K562 (cell line): ENCODE measurements around the gene TMEM45A. TPM values are rescaled to one million over a fixed set of nuclear protein-coding genes. Genes with fewer than 3 reads are reported as not detected.

Source experiments
- BCL6 ChIP-seq: fragments of 250-450 bp; sonication (Bioruptor Pico); IDR thresholded peaks from 2 replicates; pipeline ENCODE4 v1.4.0; 2020
- CEBPB ChIP-seq: fragments of 450-650 bp; IDR thresholded peaks from 2 replicates; pipeline ENCODE4 v1.6.1; 2016; ENCODE audit warnings: missing genetic modification characterization, missing compliant biosample characterization
- GTF2E2 ChIP-seq: fragments of 200-800 bp; sonication (Bioruptor generic); IDR thresholded peaks from 2 replicates; pipeline ENCODE4 v1.6.1; 2016; ENCODE audit warnings: missing genetic modification characterization, missing compliant biosample characterization
- HDGF ChIP-seq: fragments of 450-650 bp; IDR thresholded peaks from 2 replicates; pipeline ENCODE4 v1.6.1; 2016
- JUN ChIP-seq, 2 experiments: sonication (generic) in 1 of 2; formaldehyde crosslinking in 1 of 2; IDR thresholded peaks; 2 replicates each; pipeline versions ENCODE4 v1.6.1 to v1.8.0; 2012 to 2022; ENCODE audit warnings: borderline replicate concordance in 2 of 2, mild to moderate bottlenecking in 2 of 2, improper control_type of control experiment in 1 of 2, low read depth in 1 of 2, low read length in 1 of 2, missing genetic modification reagents in 1 of 2
- KDM1A ChIP-seq, 2 experiments: fragments of 450-650 bp; IDR thresholded peaks; 2 replicates each; pipeline ENCODE4 v1.6.1; 2016; ENCODE audit warnings: mild to moderate bottlenecking in 2 of 2
- KDM5B ChIP-seq: fragments of 200-600 bp; sonication (generic); IDR thresholded peaks from 2 replicates; pipeline ENCODE4 v1.6.1; 2012; ENCODE audit warnings: low read depth, mild to moderate bottlenecking, moderate library complexity, low read length, control low read depth, inconsistent platforms; ENCODE audit not compliant: insufficient replicate concordance
- MEIS2 ChIP-seq: fragments of 450-650 bp; IDR thresholded peaks from 2 replicates; pipeline ENCODE4 v1.6.1; 2014; ENCODE audit warnings: mild to moderate bottlenecking; ENCODE audit not compliant: partially characterized antibody
- NCOA4 ChIP-seq: fragments of 450-650 bp; IDR thresholded peaks from 2 replicates; pipeline ENCODE4 v1.6.1; 2018; ENCODE audit warnings: mild to moderate bottlenecking; ENCODE audit not compliant: partially characterized antibody
- NFIC ChIP-seq: fragments of 450-650 bp; IDR thresholded peaks from 2 replicates; pipeline ENCODE4 v1.6.1; 2017; ENCODE audit warnings: mild to moderate bottlenecking, inconsistent platforms
- PML ChIP-seq: IDR thresholded peaks from 2 replicates; pipeline ENCODE4 v1.6.1; 2012; ENCODE audit warnings: low read length, inconsistent platforms
- POU5F1 ChIP-seq: fragments of 150-350 bp; IDR thresholded peaks from 2 replicates; pipeline ENCODE4 v1.6.1; 2014; ENCODE audit warnings: borderline replicate concordance, low read length, low read depth, mild to moderate bottlenecking; ENCODE audit not compliant: partially characterized antibody
- PRPF4 ChIP-seq: fragments of 200-400 bp; formaldehyde crosslinking; IDR thresholded peaks from one replicate; pipeline ENCODE4 v1.6.1; 2017; ENCODE audit warnings: low read length, low read depth, mild to moderate bottlenecking; ENCODE audit not compliant: insufficient read depth, poor library complexity, severe bottlenecking
- RBM17 ChIP-seq: fragments of 200-400 bp; formaldehyde crosslinking; IDR thresholded peaks from 2 replicates; pipeline ENCODE4 v1.6.1; 2017; ENCODE audit warnings: low read depth, mild to moderate bottlenecking, low read length, borderline replicate concordance
- RBM25 ChIP-seq: fragments of 200-400 bp; formaldehyde crosslinking; IDR thresholded peaks from 2 replicates; pipeline ENCODE4 v1.6.1; 2018; ENCODE audit warnings: low read length, low read depth, moderate library complexity; ENCODE audit not compliant: severe bottlenecking
- RFX1 ChIP-seq: fragments of 450-650 bp; IDR thresholded peaks from 2 replicates; pipeline ENCODE4 v1.6.1; 2016; ENCODE audit warnings: mild to moderate bottlenecking, moderate library complexity
- SP1 ChIP-seq: sonication (generic); formaldehyde crosslinking; IDR thresholded peaks from 2 replicates; pipeline ENCODE4 v1.8.1; 2022; ENCODE audit warnings: mild to moderate bottlenecking, missing genetic modification reagents
- SRF ChIP-seq, 2 experiments: fragments of 250-450, 450-650 bp in 1 of 2; sonication (Bioruptor Pico) in 1 of 2; sonication (generic) in 1 of 2; formaldehyde crosslinking; IDR thresholded peaks; 2 replicates each; pipeline versions ENCODE4 v1.5.0 to v1.5.1; 2020 to 2022; ENCODE audit warnings: mild to moderate bottlenecking in 1 of 2, missing genetic modification reagents in 1 of 2
- ZKSCAN1 ChIP-seq: fragments of 150-350 bp; IDR thresholded peaks from 2 replicates; pipeline ENCODE4 v1.6.1; 2016; ENCODE audit warnings: low read depth, low read length
- ZNF408 ChIP-seq: fragments of 250-450 bp; sonication (Bioruptor Pico); IDR thresholded peaks from 2 replicates; pipeline ENCODE4 v1.4.0; 2020; ENCODE audit warnings: low read depth, mild to moderate bottlenecking, moderate library complexity
- polyA plus RNA-seq, 8 experiments: library from polyadenylated mRNA; depleted of rRNA in 4 of 8; stranded (reverse) in 5 of 8; unstranded in 3 of 8; fragments of >200 nt; fragmentation: Nextera tagmentation in 2 of 8; fragmentation: Illumina TruSeq in 1 of 8; extraction: Ambion mirVana in 2 of 8; extraction: Trizol in 1 of 8; gene quantifications; 2 replicates each; pipeline versions ENCODE4 v1.2.1 to v1.2.3, GENCODE V29; 2011 to 2014; ENCODE audit warnings: inconsistent platforms in 1 of 8, missing spikeins in 1 of 8
- total RNA-seq, 7 experiments: library from RNA; depleted of rRNA in 6 of 7; stranded (reverse); fragments of >200 nt in 6 of 7; fragmentation: Illumina TruSeq in 2 of 7; extraction: Trizol in 2 of 7; gene quantifications; 2 replicates each; pipeline versions ENCODE4 v1.2.1 to v1.2.3, GENCODE V29; 2011 to 2021; ENCODE audit warnings: low replicate concordance in 1 of 7
- TF ChIP-seq, protein P1 (sequence below): fragments of 200-800 bp; sonication (Bioruptor generic); IDR thresholded peaks from 2 replicates; pipeline ENCODE4 v1.6.1; 2017; ENCODE audit warnings: missing genetic modification characterization, missing compliant biosample characterization
- TF ChIP-seq, protein P2 (sequence below): sonication (generic); formaldehyde crosslinking; IDR thresholded peaks from 2 replicates; pipeline ENCODE4 v1.9.0; 2022; ENCODE audit warnings: mild to moderate bottlenecking, missing genetic modification reagents
- TF ChIP-seq, protein P3 (sequence below), 2 experiments: fragments of 150-350 bp in 1 of 2; IDR thresholded peaks; 2 replicates each; pipeline ENCODE4 v1.6.1; 2012 to 2016; ENCODE audit warnings: low read depth in 2 of 2, low read length in 2 of 2, mild to moderate bottlenecking in 1 of 2, moderate library complexity in 1 of 2

TMEM45A gene
- total and polyA plus RNA-seq, 9 of the 15 experiments (the other 6 are each of a cell fraction or from before 2014, with no cell fraction given) = 0.41 to 4.1 (median 0.95) TPM

DNA sequence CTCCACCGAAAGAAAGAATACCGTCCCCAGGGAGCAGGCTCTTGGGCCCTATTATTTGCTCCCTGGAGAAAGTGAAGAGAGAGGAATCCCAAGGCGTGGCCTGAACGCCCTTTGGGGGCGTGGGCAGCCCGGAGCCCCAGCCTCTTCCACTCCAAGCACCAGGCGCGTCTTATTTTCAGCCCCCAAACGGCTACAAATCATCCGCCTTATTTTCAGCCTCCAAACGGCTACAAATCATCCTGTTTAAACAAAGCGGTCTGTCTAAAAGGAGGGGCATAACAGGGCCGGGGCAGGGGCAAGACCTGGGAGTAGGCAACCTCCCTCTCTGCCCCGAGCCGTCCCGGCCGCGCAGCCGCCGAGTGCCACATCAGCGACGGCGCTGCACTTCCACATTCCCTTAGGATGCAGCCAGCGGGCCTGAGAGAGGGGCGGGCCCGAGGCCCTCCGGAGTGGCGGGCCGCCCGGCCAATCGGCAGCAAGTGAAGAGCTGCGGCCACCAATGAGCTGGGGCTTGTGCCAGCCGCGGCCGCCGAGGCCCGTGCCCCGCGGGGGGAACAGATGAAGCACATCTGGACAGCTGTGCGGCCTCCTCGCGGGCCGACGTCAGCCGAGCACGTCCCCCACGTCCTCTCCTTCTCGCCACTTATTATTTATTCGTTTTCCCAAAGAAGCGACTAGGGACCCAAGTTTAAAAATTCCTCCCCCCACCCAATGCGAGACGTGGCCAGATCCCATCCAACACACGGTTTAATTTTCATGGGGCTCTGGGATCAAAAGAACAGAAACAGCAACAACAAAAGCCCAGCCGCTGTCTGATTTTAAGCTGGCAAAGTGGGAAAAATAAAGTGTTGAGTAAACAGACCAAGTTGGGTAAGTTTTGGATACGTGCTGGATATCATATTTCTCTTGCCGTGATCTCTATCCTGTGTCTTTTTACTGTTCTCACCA is at the start of gene TMEM45A (continued):
- TF ChIP-seq, protein P1, sequence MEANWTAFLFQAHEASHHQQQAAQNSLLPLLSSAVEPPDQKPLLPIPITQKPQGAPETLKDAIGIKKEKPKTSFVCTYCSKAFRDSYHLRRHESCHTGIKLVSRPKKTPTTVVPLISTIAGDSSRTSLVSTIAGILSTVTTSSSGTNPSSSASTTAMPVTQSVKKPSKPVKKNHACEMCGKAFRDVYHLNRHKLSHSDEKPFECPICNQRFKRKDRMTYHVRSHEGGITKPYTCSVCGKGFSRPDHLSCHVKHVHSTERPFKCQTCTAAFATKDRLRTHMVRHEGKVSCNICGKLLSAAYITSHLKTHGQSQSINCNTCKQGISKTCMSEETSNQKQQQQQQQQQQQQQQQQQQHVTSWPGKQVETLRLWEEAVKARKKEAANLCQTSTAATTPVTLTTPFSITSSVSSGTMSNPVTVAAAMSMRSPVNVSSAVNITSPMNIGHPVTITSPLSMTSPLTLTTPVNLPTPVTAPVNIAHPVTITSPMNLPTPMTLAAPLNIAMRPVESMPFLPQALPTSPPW (CRISPR knock-in tag) = peak; percentile 91
- peak; percentile 68 for TF ChIP-seq MEIS2
- no peak for TF ChIP-seq POU5F1
- no peak for TF ChIP-seq NFIC
- TF ChIP-seq RFX1 = no peak
- TF ChIP-seq PRPF4 = no peak
- TF ChIP-seq SP1 (CRISPR knock-in tag) = 0 out of 2 replicates have a peak, but pooled peaks have one; percentile 41
- TF ChIP-seq RBM17 = no peak
- TF ChIP-seq ZNF408 (CRISPR knock-in tag) = no peak
- TF ChIP-seq ZKSCAN1 = no peak
- no peak for TF ChIP-seq GTF2E2 (tag)
- TF ChIP-seq KDM1A (IDR thresholded peaks at IDR 0.05) = no peak
- TF ChIP-seq NCOA4 = no peak
- TF ChIP-seq, protein P2, sequence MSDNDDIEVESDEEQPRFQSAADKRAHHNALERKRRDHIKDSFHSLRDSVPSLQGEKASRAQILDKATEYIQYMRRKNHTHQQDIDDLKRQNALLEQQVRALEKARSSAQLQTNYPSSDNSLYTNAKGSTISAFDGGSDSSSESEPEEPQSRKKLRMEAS (CRISPR knock-in tag) = no peak
- TF ChIP-seq PML = no peak
- peak; percentile 59 for TF ChIP-seq KDM5B
- no peak for TF ChIP-seq SRF (CRISPR knock-in tag; IDR thresholded peaks at IDR 0.05)
- TF ChIP-seq, protein P3, sequence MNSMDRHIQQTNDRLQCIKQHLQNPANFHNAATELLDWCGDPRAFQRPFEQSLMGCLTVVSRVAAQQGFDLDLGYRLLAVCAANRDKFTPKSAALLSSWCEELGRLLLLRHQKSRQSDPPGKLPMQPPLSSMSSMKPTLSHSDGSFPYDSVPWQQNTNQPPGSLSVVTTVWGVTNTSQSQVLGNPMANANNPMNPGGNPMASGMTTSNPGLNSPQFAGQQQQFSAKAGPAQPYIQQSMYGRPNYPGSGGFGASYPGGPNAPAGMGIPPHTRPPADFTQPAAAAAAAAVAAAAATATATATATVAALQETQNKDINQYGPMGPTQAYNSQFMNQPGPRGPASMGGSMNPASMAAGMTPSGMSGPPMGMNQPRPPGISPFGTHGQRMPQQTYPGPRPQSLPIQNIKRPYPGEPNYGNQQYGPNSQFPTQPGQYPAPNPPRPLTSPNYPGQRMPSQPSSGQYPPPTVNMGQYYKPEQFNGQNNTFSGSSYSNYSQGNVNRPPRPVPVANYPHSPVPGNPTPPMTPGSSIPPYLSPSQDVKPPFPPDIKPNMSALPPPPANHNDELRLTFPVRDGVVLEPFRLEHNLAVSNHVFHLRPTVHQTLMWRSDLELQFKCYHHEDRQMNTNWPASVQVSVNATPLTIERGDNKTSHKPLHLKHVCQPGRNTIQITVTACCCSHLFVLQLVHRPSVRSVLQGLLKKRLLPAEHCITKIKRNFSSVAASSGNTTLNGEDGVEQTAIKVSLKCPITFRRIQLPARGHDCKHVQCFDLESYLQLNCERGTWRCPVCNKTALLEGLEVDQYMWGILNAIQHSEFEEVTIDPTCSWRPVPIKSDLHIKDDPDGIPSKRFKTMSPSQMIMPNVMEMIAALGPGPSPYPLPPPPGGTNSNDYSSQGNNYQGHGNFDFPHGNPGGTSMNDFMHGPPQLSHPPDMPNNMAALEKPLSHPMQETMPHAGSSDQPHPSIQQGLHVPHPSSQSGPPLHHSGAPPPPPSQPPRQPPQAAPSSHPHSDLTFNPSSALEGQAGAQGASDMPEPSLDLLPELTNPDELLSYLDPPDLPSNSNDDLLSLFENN (IDR thresholded peaks at IDR 0.05; ENCODE audit: low read depth in 2 of 2, low read length in 2 of 2) = no peak
- TF ChIP-seq CEBPB (tag) = no peak
- no peak for TF ChIP-seq JUN (IDR thresholded peaks at IDR 0.05; ENCODE audit: borderline replicate concordance, low read depth, low read length)
- TF ChIP-seq JUN (CRISPR knock-in tag; IDR thresholded peaks at IDR 0.05; ENCODE audit: borderline replicate concordance) = no peak
- no peak for TF ChIP-seq HDGF
- no peak for TF ChIP-seq BCL6
- peak; percentile 100 for TF ChIP-seq RBM25
